GM18511 (cell line): Measurements from ENCODE around the gene GREB1L.
"Not testable (repeated sequence)": the region's sequence is repeated elsewhere in the genome, so short reads cannot be mapped to it uniquely, and the experiment has no call there.

Experiments used
- ATAC-seq: cut with Tn5 transposase; IDR thresholded peaks from one replicate; pipeline ENCODE4 v1.9.1; 2021; ENCODE audit warnings: mild to moderate bottlenecking, moderate library complexity; ENCODE audit not compliant: unreplicated experiment

Gene GREB1L

DNA sequence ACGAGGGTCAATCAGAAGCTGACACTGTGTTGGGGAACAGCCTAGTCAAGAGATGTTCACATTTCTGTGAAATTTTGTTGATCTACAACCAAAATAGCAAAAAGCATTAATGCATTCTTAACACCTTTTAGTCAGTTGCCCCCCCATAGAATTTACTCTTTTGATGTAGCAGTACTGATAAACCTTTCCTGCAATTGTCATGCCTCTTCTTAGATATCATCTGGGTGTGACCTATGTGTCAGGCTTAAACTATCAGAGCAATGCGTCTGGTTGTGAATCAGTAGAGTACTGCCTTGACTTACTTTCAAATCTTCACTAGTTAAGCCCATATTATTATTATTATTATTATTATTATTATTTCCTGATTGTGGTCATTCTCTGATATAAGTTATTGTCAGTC is 61.9 kb downstream of the GREB1L start:
- no peak for ATAC-seq

DNA sequence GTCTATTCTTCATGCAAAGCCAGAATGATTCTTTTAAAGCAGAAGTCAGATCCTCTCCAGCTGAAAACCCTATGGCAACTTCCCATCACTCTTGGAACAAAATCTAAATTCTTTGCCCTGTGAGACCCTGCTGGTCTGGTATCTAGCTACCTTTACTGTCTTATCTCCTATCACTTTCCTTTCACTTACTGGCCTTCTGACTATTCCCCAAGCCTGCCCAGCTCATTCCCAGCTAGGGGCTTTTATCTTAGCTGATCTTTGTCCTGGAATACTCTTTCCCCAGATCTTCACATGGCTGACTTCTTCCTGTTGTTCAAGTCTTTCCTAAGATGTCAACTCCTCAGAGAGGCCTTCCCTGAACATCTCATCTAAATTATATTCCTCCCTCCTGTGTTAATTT is 63.6 kb downstream of the GREB1L start:
- ATAC-seq: no peak

DNA sequence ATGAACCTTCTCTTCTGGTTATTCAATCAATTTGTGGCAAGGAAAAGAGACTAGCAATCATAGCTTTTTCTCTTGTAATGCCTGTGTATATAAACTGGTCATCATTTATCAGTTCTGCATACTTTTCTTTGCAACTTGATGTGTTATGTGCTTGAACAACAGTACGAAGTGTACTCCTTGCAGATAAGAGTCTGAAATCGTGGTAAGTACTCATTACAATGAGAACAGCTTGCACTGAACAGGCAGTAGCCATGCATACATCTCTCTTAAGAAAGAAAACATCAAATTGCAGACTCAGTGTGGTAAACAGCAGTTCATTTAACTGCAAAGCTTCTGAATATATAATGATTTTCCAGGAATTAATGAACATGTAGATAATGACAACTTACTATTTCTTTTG is 64.3 kb downstream of the GREB1L start:
- ATAC-seq: no peak

DNA sequence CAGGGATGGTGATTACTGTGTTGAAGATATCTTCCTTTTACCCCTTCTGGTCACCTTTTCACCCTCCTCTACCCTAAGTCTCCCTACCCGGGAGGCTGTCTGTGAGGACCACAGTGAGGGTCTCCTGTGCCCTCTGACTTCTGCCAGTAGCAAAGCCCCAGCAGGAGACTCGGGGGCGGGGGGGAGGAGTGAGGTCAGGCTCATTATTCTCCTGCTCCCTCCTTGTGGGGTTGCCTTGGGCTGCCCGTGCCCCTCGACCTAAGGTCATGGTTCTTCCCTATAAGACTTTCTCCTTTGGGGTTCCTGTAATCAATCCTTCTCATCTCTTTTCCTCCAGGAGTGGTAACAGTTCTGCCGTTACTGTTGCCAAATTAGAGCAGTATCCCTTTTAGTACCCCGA is 65.5 kb downstream of the GREB1L start:
- no peak for ATAC-seq

DNA sequence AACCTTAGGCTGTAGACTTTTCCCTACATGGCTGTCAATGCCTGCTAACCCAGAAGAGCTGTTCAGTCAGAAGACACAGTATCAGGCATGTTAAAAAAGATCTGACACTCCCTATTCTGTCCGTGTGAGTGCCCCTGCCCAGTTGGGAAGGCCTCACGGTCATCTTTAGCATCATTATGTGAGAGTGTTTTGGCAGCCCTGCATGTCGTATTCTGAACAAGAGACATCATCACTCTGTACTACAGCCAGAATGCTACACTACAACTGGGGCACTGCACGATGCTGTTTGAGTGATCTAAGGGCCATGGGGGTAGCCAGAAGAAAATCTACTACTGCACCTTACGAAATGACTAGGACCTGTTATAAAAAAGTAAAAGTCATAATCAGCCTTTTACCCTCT is 67.2 kb downstream of the GREB1L start:
- no peak for ATAC-seq

DNA sequence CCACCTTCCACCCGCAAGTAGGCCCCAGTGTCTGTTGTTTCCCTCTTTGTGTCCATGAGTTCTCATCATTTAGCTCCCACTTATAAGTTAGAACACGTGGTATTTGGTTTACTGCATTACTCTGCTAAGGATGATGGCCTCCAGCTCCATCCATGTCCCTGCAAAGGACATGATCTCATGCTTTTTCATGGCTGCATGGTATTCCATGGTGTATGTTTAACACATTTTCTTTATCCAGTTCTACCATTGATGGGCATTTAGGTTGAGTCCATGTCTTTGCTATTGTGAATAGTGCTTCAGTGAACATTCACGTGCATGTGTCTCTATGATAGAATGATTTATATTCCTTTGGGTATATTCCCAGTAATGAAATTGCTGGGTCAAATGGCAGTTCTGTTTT is 69.9 kb downstream of the GREB1L start:
- not testable (repeated sequence) for ATAC-seq

DNA sequence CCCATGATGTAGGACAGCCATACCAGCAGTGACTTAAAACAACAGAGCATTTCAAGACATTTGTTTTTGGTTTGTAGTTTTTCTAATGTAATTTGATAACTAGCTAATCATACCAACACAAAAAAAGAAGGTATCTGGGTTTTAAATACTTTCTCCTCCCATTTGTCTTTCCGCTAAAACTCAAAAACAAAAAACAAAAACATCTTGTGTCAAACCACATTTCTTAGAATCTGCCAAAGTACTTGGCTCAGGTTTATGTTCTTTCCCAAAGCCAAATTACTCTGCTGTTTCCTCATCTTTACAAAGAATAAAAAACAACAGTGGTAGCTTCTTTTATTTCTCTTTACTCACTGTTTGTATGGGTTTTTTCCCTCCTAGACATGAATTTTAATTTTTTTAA is 71.5 kb downstream of the GREB1L start:
- ATAC-seq: no peak

DNA sequence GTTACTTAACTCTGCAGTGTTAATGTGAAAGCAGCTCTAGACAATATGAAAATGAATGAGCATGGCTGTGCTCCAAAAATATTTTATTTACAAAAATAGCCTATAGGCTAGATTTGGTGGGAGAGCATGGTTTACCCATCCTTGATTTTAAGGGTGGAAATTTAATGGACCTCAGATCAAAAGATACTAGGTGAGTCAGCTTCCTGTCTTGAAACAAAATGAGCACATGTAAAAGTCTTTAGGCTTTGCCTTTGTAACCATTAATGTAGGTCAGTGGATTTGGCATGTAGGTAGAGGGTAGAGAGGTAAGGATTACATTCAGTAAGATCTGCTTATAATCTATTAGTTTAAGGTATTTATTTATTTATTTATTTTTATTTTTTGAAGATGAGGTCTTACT is 72.7 kb downstream of the GREB1L start:
- no peak for ATAC-seq

DNA sequence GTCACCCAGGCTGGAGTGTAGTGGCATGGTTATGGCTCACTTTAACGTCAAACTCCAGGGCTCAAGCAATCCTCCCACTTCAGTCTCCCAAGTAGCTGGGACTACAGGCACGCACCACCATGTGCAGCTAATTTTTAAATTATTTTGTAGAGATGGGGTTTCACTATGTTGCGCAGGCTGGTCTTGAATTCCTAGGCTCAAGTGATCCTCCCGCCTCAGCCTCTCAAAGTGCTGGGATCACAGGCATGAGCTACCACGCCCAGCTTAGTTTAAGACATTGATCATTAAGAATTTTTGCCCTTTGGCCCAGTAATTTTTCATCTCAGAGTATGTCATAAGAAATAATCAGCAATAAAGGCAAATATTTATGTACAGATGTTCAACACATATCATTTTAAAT is 73.1 kb downstream of the GREB1L start:
- not testable (repeated sequence) for ATAC-seq

DNA sequence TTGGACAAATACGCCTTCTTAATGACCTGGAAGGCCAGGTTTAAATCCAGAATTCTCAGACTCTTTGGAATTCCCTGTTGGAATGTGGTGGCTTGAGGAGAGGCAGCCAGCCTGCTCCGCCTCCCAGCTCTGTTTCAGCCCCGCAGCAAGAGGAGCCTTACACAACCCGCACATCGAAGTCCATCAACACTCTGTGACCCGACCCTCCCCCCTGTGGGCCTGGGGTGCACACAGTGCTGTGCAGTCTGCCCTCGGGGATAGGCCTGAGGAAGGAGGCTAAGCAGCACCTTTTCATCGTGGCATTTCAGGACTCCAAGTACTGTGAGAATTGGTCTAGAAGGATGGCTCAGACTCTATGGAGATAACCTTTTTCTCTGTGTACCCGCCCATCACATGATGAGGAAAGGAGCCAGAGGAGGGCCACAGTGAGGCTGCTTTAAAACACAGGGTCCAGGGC is 73.7 kb downstream of the GREB1L start:
- ATAC-seq: no peak

DNA sequence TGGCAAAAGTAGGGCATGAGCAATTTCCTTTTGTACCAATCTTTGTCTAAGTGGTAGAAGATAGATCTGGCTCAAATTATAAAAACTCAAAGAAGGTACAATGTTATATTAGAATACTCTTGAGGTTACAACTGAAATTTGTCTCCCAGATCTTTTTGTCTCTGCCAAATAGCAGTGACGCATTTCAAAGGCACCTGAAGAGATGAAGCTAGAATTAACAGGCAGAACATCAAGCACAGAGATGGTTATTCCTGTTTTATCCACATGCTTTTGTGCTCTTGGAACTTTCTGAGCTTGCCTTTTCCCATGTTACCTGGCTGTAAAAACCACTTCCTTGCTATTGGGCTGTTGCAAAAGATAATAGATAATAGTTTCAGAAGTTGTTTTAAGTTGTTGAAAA is 74.3 kb downstream of the GREB1L start:
- ATAC-seq: no peak

DNA sequence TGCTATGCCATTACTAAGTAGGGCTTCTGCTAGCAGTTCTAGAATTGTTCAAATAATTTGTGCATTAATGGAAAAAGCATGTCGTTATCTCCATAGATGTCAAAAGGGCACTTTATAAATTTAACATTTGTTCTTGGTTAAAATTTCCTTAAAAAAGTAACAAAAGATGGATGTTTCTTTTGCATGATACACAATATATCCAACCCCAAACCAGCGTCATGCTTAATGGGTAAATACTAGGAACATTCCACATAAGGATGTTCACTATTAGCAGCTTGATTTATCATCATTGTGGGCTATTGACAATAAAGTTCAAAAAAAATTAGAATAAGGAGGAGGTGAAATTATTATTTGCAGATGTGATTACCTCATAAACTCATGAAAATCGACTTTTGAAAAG is 79.7 kb downstream of the GREB1L start:
- ATAC-seq: no peak

DNA sequence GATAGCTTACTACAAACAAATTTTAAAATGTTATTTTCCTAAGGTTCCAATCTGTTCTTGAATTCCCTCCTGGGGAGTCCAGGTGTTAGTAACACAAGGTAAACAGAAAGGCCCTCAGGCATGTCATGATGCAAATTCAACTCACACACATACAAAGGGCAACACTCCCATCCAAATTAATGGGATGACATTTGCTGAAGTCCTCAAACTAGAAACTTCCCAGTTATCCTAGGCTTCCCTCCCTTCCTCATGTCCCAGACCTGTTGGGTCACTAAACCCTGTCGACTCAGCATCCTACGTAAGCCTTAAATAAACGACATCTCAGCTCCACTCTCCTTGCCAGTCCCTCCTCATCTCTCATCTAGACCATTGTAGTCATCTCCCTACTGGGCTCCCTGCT is 85.1 kb downstream of the GREB1L start:
- no peak for ATAC-seq

DNA sequence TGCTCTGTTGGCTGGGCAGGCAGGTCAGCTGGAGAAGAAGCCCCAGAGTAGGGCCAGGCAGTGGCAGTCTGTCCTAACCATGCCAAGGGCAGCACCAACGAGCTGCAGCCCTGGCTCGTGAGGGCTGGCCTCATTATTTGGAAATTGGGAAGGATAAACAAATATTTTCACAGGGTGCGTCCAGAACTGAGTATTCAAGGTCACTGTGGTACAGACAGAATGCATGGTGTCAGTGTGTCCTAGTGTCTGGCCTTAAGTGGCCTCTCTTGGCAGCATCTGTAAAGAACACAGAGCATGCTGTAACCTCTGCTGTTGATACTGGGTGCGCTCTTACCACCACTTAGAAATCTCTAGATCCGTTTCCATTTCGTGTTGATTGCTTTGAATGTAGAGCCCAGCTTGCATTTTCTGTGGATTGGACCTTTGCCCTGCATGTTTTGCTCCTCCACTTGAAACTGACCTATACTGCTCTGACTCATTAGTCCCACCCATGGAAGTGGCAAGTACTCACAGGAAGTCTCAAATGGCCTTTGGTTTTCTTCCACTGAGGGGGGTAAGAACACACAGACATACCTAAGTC is 88.2 kb downstream of the GREB1L start:
- no peak for ATAC-seq

DNA sequence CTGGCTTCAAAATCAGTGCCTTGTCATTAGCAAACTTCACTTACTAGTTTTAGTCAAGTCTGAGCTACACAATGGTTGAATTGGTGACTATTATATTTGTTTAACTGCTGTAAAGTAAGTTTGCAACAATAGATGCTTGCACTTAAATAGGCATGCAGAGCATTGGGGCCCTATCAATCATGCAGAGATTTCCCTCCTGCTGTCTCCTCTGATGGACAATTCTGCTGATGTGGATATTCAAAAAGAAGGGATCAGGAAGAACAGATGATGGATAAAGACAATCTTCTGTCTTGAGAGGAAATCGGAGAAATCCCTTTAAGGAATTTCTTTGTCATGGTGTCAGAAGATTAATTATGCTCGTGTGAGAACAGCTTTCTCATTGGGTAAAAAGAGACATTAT is 89.0 kb downstream of the GREB1L start:
- ATAC-seq: no peak

DNA sequence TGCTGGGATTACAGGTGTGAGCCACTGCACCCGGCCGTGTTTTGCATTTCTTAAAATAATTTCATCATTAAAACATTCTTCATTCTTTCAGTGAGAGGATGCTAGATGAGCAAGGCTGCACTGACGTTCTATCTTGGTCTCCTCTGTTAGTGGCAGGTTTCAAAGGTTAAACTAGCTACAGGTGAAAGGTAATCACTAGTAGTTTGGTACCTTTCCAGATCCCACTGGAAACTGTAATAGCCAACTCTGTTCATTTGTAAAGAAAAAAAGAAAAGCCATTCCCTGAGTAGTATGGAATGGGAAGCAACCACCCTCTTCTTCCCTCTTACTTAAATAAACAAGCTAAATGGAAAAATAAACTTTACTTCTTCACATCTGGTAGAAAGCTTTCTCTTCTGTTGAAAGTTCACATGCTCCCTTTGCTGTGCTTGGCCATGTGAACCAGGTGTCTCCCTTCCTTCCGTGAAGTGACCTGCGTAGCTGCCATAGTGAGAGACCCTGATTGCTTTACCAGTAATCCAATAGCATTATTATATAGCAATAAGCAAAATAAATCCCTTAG is 94.0 kb downstream of the GREB1L start:
- ATAC-seq: no peak

DNA sequence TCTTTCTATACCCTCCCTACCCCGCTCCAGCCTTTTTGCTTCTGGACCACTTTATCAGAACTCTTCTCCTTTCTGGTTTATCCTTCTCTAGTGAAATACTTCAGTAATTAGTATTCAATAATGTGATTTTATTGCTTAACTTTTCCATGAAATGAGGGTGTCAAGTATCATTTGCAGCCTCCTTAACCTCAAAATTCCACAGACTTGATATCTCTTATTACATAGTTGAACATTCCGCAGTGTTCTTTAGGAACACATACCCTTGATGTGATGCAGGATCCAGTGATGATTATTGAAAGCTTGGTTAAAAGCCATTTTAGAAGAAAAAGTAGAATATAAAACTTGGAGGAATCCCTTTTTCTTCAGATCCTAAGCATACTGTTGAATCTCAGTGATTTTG is 94.8 kb downstream of the GREB1L start:
- no peak for ATAC-seq

DNA sequence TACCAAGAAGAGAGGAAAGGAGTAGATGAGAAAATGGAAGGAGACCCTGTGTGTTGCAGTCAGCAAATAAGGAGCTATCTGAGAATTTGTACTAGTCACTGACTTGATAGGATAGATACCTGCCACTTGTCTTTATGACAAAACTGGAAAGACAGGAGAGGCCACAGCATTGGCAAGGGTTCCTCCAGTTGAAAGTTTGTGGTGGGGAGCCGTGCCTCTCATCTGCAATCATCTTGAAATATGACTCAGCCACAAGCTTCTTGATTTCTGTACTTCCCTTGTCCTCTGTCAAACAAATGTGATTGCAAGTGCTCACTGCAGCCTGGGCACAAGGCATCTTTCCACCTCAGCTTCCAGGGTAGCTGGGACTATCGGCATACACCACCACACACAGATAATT is 99.1 kb downstream of the GREB1L start:
- no peak for ATAC-seq

DNA sequence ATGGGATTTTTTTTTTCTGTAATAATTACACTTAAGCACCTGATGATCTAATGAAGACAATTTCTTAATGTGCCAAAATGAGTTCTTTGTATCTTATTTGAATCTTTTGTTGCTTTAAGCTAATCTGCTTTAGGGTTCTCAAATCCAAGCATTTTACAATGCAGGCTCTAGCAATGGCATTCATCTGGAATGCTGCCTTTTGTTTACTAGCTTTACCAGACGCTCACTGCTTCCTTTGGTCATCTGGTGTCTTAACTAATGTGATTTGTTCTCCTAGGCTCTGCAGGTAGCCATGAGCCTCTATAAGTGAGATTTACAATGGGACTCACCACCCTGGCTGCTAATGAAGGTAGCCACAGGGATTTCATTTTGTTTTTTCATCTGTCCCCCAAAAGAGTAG is 100.3 kb downstream of the GREB1L start:
- no peak for ATAC-seq

DNA sequence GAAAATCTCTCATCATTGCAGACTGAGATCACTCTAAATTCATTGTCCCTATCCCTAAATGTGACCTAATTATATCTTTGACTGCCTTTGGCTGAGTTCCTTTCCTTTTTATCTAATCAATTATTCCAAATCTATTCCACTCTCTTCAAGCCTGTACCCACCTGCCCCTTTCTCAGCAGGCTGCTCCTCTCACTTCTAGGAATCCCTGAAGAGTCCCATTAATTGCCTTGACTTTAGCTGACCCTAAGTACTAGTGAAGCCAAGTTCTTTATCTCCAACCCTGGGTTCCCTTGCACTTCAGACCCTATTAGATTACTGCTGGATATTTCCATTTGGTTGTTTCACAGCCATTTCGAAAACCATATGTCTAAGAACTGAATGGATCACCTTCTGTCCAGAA is 102.8 kb downstream of the GREB1L start:
- ATAC-seq: no peak

DNA sequence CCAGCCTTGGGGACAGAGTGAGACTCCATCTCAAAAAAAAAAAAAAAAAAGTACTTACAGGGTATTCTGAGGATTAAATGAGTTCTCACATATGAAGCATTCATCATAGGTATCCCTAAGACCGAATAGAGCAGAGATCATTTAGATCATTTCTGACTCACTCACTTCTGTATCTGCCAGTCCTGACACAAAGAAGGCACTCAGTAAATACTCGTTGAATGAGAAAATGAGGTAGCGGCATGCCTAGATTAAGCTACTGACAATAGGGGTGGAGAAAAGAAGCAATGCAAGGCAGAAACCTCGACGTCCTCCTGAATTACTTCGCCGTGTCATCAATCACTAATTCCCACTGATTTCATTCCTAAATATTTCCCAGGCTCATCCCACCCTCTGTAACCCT is 103.8 kb downstream of the GREB1L start:
- ATAC-seq: no peak

DNA sequence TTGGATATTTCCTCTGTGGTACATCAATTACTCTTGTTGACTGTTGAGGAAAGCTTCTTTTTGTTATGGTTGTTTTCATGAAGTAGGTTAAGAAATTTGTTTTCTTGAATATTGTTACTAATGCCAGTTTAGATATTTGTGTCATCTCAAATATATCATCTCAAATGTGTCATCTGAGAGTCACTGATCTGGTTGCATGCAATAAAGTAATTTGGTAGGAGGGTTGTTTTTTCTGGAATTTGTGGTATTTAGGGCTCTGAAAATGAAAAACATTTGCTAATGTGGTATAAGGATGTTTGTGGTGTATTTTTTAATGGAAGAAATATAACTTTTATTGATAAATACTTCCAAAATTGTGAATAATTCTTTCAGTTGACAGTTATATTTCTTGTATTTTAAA is 117.7 kb downstream of the GREB1L start:
- ATAC-seq: no peak

DNA sequence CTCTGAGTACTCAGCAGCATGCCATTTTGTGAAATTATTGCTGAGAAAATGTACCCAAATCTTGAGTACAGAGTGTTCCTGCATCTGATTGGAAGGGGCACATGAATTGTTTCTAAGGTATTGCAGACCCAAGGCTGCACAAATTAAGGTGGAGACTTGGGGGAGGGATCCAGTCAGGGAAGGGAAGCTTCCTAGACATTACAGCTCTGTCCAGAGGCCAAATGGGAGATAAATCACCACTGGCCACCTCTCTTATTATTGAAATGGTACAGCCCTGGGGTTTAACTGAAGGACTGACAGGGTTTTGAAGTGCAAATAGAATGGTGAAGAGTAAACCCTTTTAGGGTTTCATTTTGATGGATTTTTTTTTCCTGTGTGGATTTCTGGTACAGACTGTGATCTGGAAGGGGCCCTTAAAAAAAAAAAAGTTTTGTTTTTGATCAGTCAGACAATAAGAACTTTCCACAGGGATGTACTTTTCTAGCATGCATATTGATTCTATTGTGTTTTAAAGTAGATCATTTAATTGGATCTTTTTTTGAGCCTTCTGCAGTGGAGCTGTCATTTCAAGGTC is 119.4 kb downstream of the GREB1L start:
- no peak for ATAC-seq
